Heart right ventricle (tissue), 16 donors: ENCODE data around the gene PTPRM. TPM values are rescaled to one million over a fixed set of nuclear protein-coding genes. Genes with fewer than 3 reads are reported as not detected.

Source experiments
- ATAC-seq, 8 donors: fragments of 200-7000 bp; cut with Tn5 transposase; one replicate each; pipeline ENCODE4 v1.9.1; 2020; ENCODE audit warnings: mild to moderate bottlenecking in 8 of 8, moderate library complexity in 8 of 8, moderate number of reproducible peaks in 1 of 8
- DNase-seq, 2 donors: peaks; one replicate each; pipeline ENCODE4 v3.0.0-alpha.2; 2020
- H3K27ac ChIP-seq, 10 donors: fragments of 200-600 bp; sonication (generic) in 2 of 10; one replicate each; pipeline versions ENCODE4 v1.5.0 to v1.8.0; 2020 to 2022; ENCODE audit warnings: mild to moderate bottlenecking in 3 of 10
- H3K27me3 ChIP-seq, 7 donors: fragments of 200-600 bp; one replicate each; pipeline ENCODE4 v1.8.0; 2021 to 2022; ENCODE audit warnings: mild to moderate bottlenecking in 2 of 7
- H3K36me3 ChIP-seq, 9 donors: fragments of 200-600 bp; sonication (generic) in 1 of 9; one replicate each; pipeline versions ENCODE4 v1.5.0 to v1.8.0; 2020 to 2022; ENCODE audit warnings: mild to moderate bottlenecking in 2 of 9
- H3K4me1 ChIP-seq, 9 donors: fragments of 200-600 bp; sonication (generic) in 1 of 9; one replicate each; pipeline versions ENCODE4 v1.5.0 to v1.8.0; 2020 to 2022; ENCODE audit warnings: mild to moderate bottlenecking in 4 of 9
- H3K4me3 ChIP-seq, 10 donors: fragments of 200-600 bp; sonication (generic) in 2 of 10; one replicate each; pipeline versions ENCODE4 v1.5.0 to v1.8.0; 2020 to 2022; ENCODE audit warnings: mild to moderate bottlenecking in 7 of 10, moderate library complexity in 2 of 10
- H3K9me3 ChIP-seq, 11 donors: fragments of 200-600 bp in 10 of 11; sonication (generic) in 2 of 11; one replicate each; pipeline versions ENCODE4 v1.5.0 to v1.8.0; 2013 to 2022; ENCODE audit warnings: mild to moderate bottlenecking in 2 of 11, control low read depth in 1 of 11, moderate library complexity in 1 of 11
- CTCF ChIP-seq, 9 donors: fragments of 200-600 bp; sonication (generic) in 2 of 9; IDR thresholded peaks; one replicate each; pipeline versions ENCODE4 v1.5.0 to v1.8.0; 2021 to 2022; ENCODE audit warnings: antibody characterized with exemption in 9 of 9, mild to moderate bottlenecking in 5 of 9, moderate library complexity in 1 of 9
- WGBS, 2 donors: extraction: QIAGEN DNeasy Blood & Tissue Kit; methylation state at CpG; one replicate each; pipeline ENCODE4 v1.1.7; 2013; ENCODE audit warnings: inconsistent platforms in 1 of 2; 5-methylcytosine and 5-hydroxymethylcytosine counted together
- intact Hi-C, 10 donors: fragments of 100-400 bp; cut with DNase I; formaldehyde crosslinking; loops; one replicate each; pipeline versions ENCODE4 v1.11.1 to v1.14.2; 2022
- polyA plus RNA-seq, 2 donors: library from polyadenylated mRNA; stranded (reverse); fragments of 200-250 nt; gene quantifications; one replicate each; pipeline ENCODE4 v1.2.3, GENCODE V29; 2013
- total RNA-seq, 10 donors: library from RNA; stranded (reverse); fragmentation: NEBNext Ultra II Directional in 3 of 10; extraction: Animal tissue kit (Norgen Biotek cat#: 25700) in 3 of 10; gene quantifications; one replicate each; pipeline versions ENCODE4 v1.2.1 to v1.2.4, GENCODE V29; 2021 to 2023
- donor health status: Arrhythmogenic right ventricular cardiomyopathy.
- donor health status: ischemic (EF 13 %, LVEDD 7.1; RV severe dilation, severe dysfunction).
- donor health status: healthy with polysubstance abuse.
- donor health status: DM: no; HTN: yes; CAD: no.
- donor health status: DM: no; HTN: no; CAD: no.
- donor health status: ischemic (EF 25% LVEDD 6.9; RV normal size, moderate dysfunction).
- donor health status: ischemic (EF 25% LVEDD 5.7; RV mildly dilated, moderate dysfunction).
- donor health status: healthy.
- donor health status: DM: yes; HTN: yes; CAD: no.
- donor health status: Ischemic cardiomyopathy.
- donor health status: ischemic (EF 35%, LVEDD 5.7; RV mildly dilated, moderate dysfunction).
- donor health status: nonischemic (EF 11% LVEDD 7.7; RV severe dilation, severe dysfunction).
- donor health status: DM: yes; HTN: yes; CAD: no.
- donor health status: PGD.
- donor health status: ischemic (EF 29% LVEDD 5.4; RV normal size, mild dysfunction).
- donor health status: nonischemic (EF 23%, LVEDD 6.1; RV moderate dilation, normal function).

The PTPRM gene
- total and polyA plus RNA-seq, 12 donors: 81.7 to 170 (median 132) TPM

- Histone ChIP-seq H3K27ac (no peak overlapping the region), H3K36me3 (peaks cover 0 to 14% (median 0%) of the 10 kb centered on the region in 9 donors), H3K27me3 (no peaks in the 10 kb centered on the region), H3K4me3 (no peak overlapping the region), H3K9me3 (no peaks in the 10 kb centered on the region), H3K4me1 (peaks cover 0 to 20% (median 0%) of the 10 kb centered on the region in 9 donors)
- intact Hi-C loops: no loop called here
- no peak for TF ChIP-seq CTCF (IDR thresholded peaks at IDR 0.05)
- ATAC-seq (no peak), DNase-seq (no peak)
- WGBS, 2 donors: 83 to 97% methylated on average over 4 of the region's 4 CpGs
Measured at GRCh38 chr18:8332286-8332685, 765.2 kb downstream of the PTPRM start.

GRCh38 chr18:8333961-8334360 lies 766.8 kb downstream of the PTPRM start:
- intact Hi-C loops: no loop called here
- no peak for TF ChIP-seq CTCF (IDR thresholded peaks at IDR 0.05)

GRCh38 chr18:8337211-8337610 lies 770.1 kb downstream of the PTPRM start:
- H3K27me3 ChIP-seq: no peaks in the 10 kb centered on the region
- 76 to 79% methylated on average over 3 of the region's 3 CpGs for WGBS, 2 donors
- ATAC-seq (no peak), DNase-seq (no peak)
- H3K4me3 ChIP-seq: no peak overlapping the region
- peaks cover 0 to 14% (median 0%) of the 10 kb centered on the region in 9 donors for H3K36me3 ChIP-seq
- intact Hi-C loops: no loop called here
- no peaks in the 10 kb centered on the region for H3K9me3 ChIP-seq
- no peak overlapping the region for H3K27ac ChIP-seq
- H3K4me1 ChIP-seq: peaks cover 0 to 33% (median 20%) of the 10 kb centered on the region in 9 donors
- no peak for TF ChIP-seq CTCF (IDR thresholded peaks at IDR 0.05)

More at GRCh38 chr18:8333961-8334360, 766.8 kb downstream of the PTPRM start:
- Histone ChIP-seq H3K4me1 (peaks cover 0 to 5% (median 0%) of the 10 kb centered on the region in 9 donors), H3K27me3 (no peaks in the 10 kb centered on the region), H3K4me3 (no peak overlapping the region), H3K9me3 (no peaks in the 10 kb centered on the region), H3K27ac (no peak overlapping the region), H3K36me3 (peaks cover 0 to 14% (median 0%) of the 10 kb centered on the region in 9 donors)
- WGBS, 2 donors: 95 to 100% methylated on average over 1 of the region's 1 CpG
- DNase-seq (no peak), ATAC-seq (no peak)

GRCh38 chr18:8339210-8339609 lies 772.1 kb downstream of the PTPRM start:
- Histone ChIP-seq H3K27ac (no peak overlapping the region), H3K27me3 (no peaks in the 10 kb centered on the region), H3K9me3 (no peaks in the 10 kb centered on the region), H3K36me3 (peaks cover 0 to 12% (median 0%) of the 10 kb centered on the region in 9 donors), H3K4me1 (peaks cover 0 to 41% (median 20%) of the 10 kb centered on the region in 9 donors), H3K4me3 (no peak overlapping the region)
- DNase-seq (no peak), ATAC-seq (no peak)
- intact Hi-C loops: no loop called here
- 90 to 93% methylated on average over 4 of the region's 4 CpGs for WGBS, 2 donors
- no peak for TF ChIP-seq CTCF (IDR thresholded peaks at IDR 0.05)
